Spleen (tissue), 7 donors: ENCODE measurements around the gene MYEOV.

Source experiments
- CTCF ChIP-seq, 11 experiments: fragments of 200-600 bp in 7 of 11; fragments of 450-650 bp in 4 of 11; sonication (generic) in 4 of 11; IDR thresholded peaks in 8 of 11; conservative IDR thresholded peaks in 3 of 11; 1 replicate in 7 of 11; 2 replicates in 4 of 11; pipeline versions ENCODE4 v1.4.0 to v1.8.0; 2016 to 2021; ENCODE audit warnings: antibody characterized with exemption in 11 of 11, inconsistent platforms in 4 of 11, mild to moderate bottlenecking in 1 of 11
- POLR2A ChIP-seq, 3 donors: fragments of 450-650 bp; IDR thresholded peaks; one replicate each; pipeline ENCODE4 v1.5.1; 2017; ENCODE audit warnings: antibody characterized with exemption in 3 of 3, mild to moderate bottlenecking in 1 of 3
- POLR2AphosphoS5 ChIP-seq, 3 donors: sonication (generic); formaldehyde crosslinking; IDR thresholded peaks; one replicate each; pipeline ENCODE4 v1.5.1; 2017; ENCODE audit warnings: antibody characterized with exemption in 3 of 3
- donor health status: DM: no; HTN: no; CAD: no; lungs with moderate emphysema.
- donor health status: DM: no; HTN: no; CAD: no.
- donor health status: DM: no; HTN: no; CAD: no.

GRCh38 chr11:69308491-69308911 lies 14.5 kb downstream of the MYEOV start:
- no peak for TF ChIP-seq CTCF (IDR thresholded peaks at IDR 0.05 in 8 of 11, conservative IDR thresholded peaks at IDR 0.05 in 3 of 11)
- no peak for TF ChIP-seq POLR2AphosphoS5 (IDR thresholded peaks at IDR 0.05)
- TF ChIP-seq POLR2A (IDR thresholded peaks at IDR 0.05) = no peak
